Trophoblast cell (in vitro differentiated cells and primary cell): ENCODE data around the gene ADRA1B.

Source experiments
- DNase-seq, 2 donors: peaks; one replicate each; pipeline ENCODE4 v3.0.0-alpha.2; 2016
- H2AFZ ChIP-seq: 2 replicates; pipeline ENCODE4 v1.6.1; 2013; ENCODE audit warnings: low read length, moderate library complexity, mild to moderate bottlenecking; ENCODE audit not compliant: insufficient read depth, poor library complexity
- H2AK5ac ChIP-seq: 2 replicates; pipeline ENCODE4 v1.6.1; 2013; ENCODE audit warnings: mild to moderate bottlenecking, low read length
- H2BK120ac ChIP-seq: 2 replicates; pipeline ENCODE4 v1.6.1; 2013; ENCODE audit warnings: low read length, mild to moderate bottlenecking, moderate library complexity; ENCODE audit not compliant: insufficient read depth, poor library complexity
- H2BK12ac ChIP-seq: 2 replicates; pipeline ENCODE4 v1.6.1; 2013; ENCODE audit warnings: mild to moderate bottlenecking, low read length, moderate library complexity
- H2BK5ac ChIP-seq: 2 replicates; pipeline ENCODE4 v1.6.1; 2013; ENCODE audit warnings: low read length, low read depth, moderate library complexity, mild to moderate bottlenecking; ENCODE audit not compliant: poor library complexity
- H3K14ac ChIP-seq: 2 replicates; pipeline ENCODE4 v1.6.1; 2013; ENCODE audit warnings: mild to moderate bottlenecking, low read length
- H3K18ac ChIP-seq: 2 replicates; pipeline ENCODE4 v1.6.1; 2013; ENCODE audit warnings: mild to moderate bottlenecking, low read length
- H3K23ac ChIP-seq: 2 replicates; pipeline ENCODE4 v1.6.1; 2013; ENCODE audit warnings: low read length
- H3K27ac ChIP-seq: 2 replicates; pipeline ENCODE4 v1.5.1; 2013; ENCODE audit warnings: low read depth, mild to moderate bottlenecking, inconsistent platforms, low read length, moderate library complexity
- H3K27me3 ChIP-seq: 2 replicates; pipeline ENCODE4 v1.6.1; 2013; ENCODE audit warnings: inconsistent platforms, mild to moderate bottlenecking, low read length, moderate library complexity; ENCODE audit not compliant: insufficient read depth
- H3K36me3 ChIP-seq, 2 experiments: 1 replicate in 1 of 2; 2 replicates in 1 of 2; pipeline ENCODE4 v1.6.1; 2013; ENCODE audit warnings: low read length in 2 of 2, mild to moderate bottlenecking in 2 of 2, moderate library complexity in 1 of 2; ENCODE audit not compliant: insufficient read depth in 2 of 2, control insufficient read depth in 1 of 2
- H3K4ac ChIP-seq: 2 replicates; pipeline ENCODE4 v1.6.1; 2013; ENCODE audit warnings: low read depth, mild to moderate bottlenecking, low read length, moderate library complexity
- H3K4me1 ChIP-seq, 2 experiments: 1 replicate in 1 of 2; 2 replicates in 1 of 2; pipeline ENCODE4 v1.6.1; 2013; ENCODE audit warnings: low read length in 2 of 2, mild to moderate bottlenecking in 2 of 2, moderate library complexity in 1 of 2; ENCODE audit not compliant: insufficient read depth in 2 of 2, control insufficient read depth in 1 of 2
- H3K4me2 ChIP-seq: 2 replicates; pipeline ENCODE4 v1.6.1; 2013; ENCODE audit warnings: inconsistent platforms, mild to moderate bottlenecking, low read length, moderate library complexity
- H3K4me3 ChIP-seq: 2 replicates; pipeline ENCODE4 v1.5.1; 2013; ENCODE audit warnings: mild to moderate bottlenecking, low read depth, low read length, inconsistent platforms
- H3K79me1 ChIP-seq: one replicate; pipeline ENCODE4 v1.6.1; 2013; ENCODE audit warnings: low read length
- H3K79me2 ChIP-seq: 2 replicates; pipeline ENCODE4 v1.6.1; 2013; ENCODE audit warnings: low read length, mild to moderate bottlenecking; ENCODE audit not compliant: control insufficient read depth, insufficient read depth, poor library complexity
- H3K9ac ChIP-seq: 2 replicates; pipeline ENCODE4 v1.6.1; 2013; ENCODE audit warnings: mild to moderate bottlenecking, low read length
- H3K9me3 ChIP-seq: 2 replicates; pipeline ENCODE4 v1.6.1; 2013; ENCODE audit warnings: low read depth, mild to moderate bottlenecking, control low read depth, inconsistent platforms, low read length; ENCODE audit not compliant: insufficient read depth
- H4K12ac ChIP-seq: 2 replicates; pipeline ENCODE4 v1.6.1; 2013; ENCODE audit warnings: low read depth, mild to moderate bottlenecking, low read length, moderate library complexity
- H4K8ac ChIP-seq: 2 replicates; pipeline ENCODE4 v1.6.1; 2013; ENCODE audit warnings: low read depth, mild to moderate bottlenecking, low read length, moderate library complexity
- H4K91ac ChIP-seq: one replicate; pipeline ENCODE4 v1.6.1; 2013; ENCODE audit warnings: low read depth, mild to moderate bottlenecking, low read length, moderate library complexity
- WGBS: extraction: QIAGEN DNeasy Blood & Tissue Kit; methylation state at CpG from one replicate; pipeline ENCODE4 v1.1.7; 2013; ENCODE audit warnings: missing lambda C conversion rate; ENCODE audit not compliant: insufficient read length, insufficient coverage; ENCODE audit errors: extremely low coverage; 5-methylcytosine and 5-hydroxymethylcytosine counted together

The ADRA1B gene

GRCh38 chr5:159953609-159954008, 37.3 kb downstream of the ADRA1B start:
- Histone ChIP-seq H2BK12ac (no peak overlapping the region), H3K14ac (no peak overlapping the region)
- WGBS, result no CpG with 5 or more reads among the region's 3 CpGs

GRCh38 chr5:159955056-159955624, 38.9 kb downstream of the ADRA1B start:
- H3K27ac ChIP-seq, result no peak overlapping the region
- no peaks in the 10 kb centered on the region for H3K27me3 ChIP-seq
- H3K4me3 ChIP-seq, result no peak overlapping the region
- no peak overlapping the region for H4K8ac ChIP-seq
- H2BK5ac ChIP-seq, result no peak overlapping the region
- no peak overlapping the region for H3K18ac ChIP-seq
- no peak overlapping the region for H3K9ac ChIP-seq
- no peak overlapping the region for H4K12ac ChIP-seq
- H3K4ac ChIP-seq, result no peak overlapping the region
- no peak overlapping the region for H2AFZ ChIP-seq
- DNase-seq, result peak; percentile 54 to 79
- WGBS, result no CpG with 5 or more reads among the region's 6 CpGs
- no peaks in the 10 kb centered on the region for H3K79me2 ChIP-seq
- no peaks in the 10 kb centered on the region for H3K36me3 ChIP-seq
- H2BK12ac ChIP-seq, result no peak overlapping the region
- H2BK120ac ChIP-seq, result no peak overlapping the region
- peaks cover 2% of the 10 kb centered on the region for H3K9me3 ChIP-seq
- H3K23ac ChIP-seq, result no peak overlapping the region
- H3K4me1 ChIP-seq, result no peaks in the 10 kb centered on the region
- no peak overlapping the region for H3K14ac ChIP-seq
- H3K79me1 ChIP-seq, result no peaks in the 10 kb centered on the region
- no peak overlapping the region for H2AK5ac ChIP-seq
- H3K4me2 ChIP-seq, result no peak overlapping the region
- H4K91ac ChIP-seq, result no peak overlapping the region

More at GRCh38 chr5:159953609-159954008, 37.3 kb downstream of the ADRA1B start:
- Histone ChIP-seq H3K27ac (no peak overlapping the region), H3K27me3 (no peaks in the 10 kb centered on the region), H2BK5ac (no peak overlapping the region), H3K79me2 (no peaks in the 10 kb centered on the region), H2AK5ac (no peak overlapping the region), H3K4me1 (no peaks in the 10 kb centered on the region), H4K12ac (no peak overlapping the region), H2BK120ac (no peak overlapping the region), H3K9me3 (peaks cover 2% of the 10 kb centered on the region), H3K4me3 (no peak overlapping the region), H3K18ac (no peak overlapping the region), H4K8ac (no peak overlapping the region), H3K9ac (no peak overlapping the region), H3K79me1 (no peaks in the 10 kb centered on the region), H2AFZ (no peak overlapping the region), H3K4me2 (no peak overlapping the region), H4K91ac (no peak overlapping the region), H3K36me3 (no peaks in the 10 kb centered on the region), H3K23ac (no peak overlapping the region), H3K4ac (no peak overlapping the region)
- no peak for DNase-seq

GRCh38 chr5:159956074-159956473, 39.8 kb downstream of the ADRA1B start:
- H3K27ac ChIP-seq, result no peak overlapping the region
- no peak overlapping the region for H3K18ac ChIP-seq
- H3K4me1 ChIP-seq, result no peaks in the 10 kb centered on the region
- no peaks in the 10 kb centered on the region for H3K36me3 ChIP-seq
- WGBS, result no CpG with 5 or more reads among the region's 1 CpG
- no peaks in the 10 kb centered on the region for H3K27me3 ChIP-seq
- no peaks in the 10 kb centered on the region for H3K9me3 ChIP-seq
- H3K23ac ChIP-seq, result no peak overlapping the region
- no peak overlapping the region for H3K4me2 ChIP-seq
- no peaks in the 10 kb centered on the region for H3K79me2 ChIP-seq
- H3K4me3 ChIP-seq, result no peak overlapping the region
- H3K9ac ChIP-seq, result no peak overlapping the region
- no peak overlapping the region for H3K4ac ChIP-seq
- H3K14ac ChIP-seq, result no peak overlapping the region
- H2BK12ac ChIP-seq, result no peak overlapping the region
- H4K91ac ChIP-seq, result no peak overlapping the region
- H2BK5ac ChIP-seq, result no peak overlapping the region
- H4K8ac ChIP-seq, result no peak overlapping the region
- H2AK5ac ChIP-seq, result no peak overlapping the region
- H4K12ac ChIP-seq, result no peak overlapping the region
- H2BK120ac ChIP-seq, result no peak overlapping the region
- H3K79me1 ChIP-seq, result no peaks in the 10 kb centered on the region
- peak in 1 of 2 donors; percentile 68 for DNase-seq
- no peak overlapping the region for H2AFZ ChIP-seq

GRCh38 chr5:159961176-159962160, 45.2 kb downstream of the ADRA1B start:
- H3K27me3 ChIP-seq, result no peaks in the 10 kb centered on the region
- peaks cover 4 to 6% of the 10 kb centered on the region in 2 experiments for H3K4me1 ChIP-seq
- no peak overlapping the region for H2AFZ ChIP-seq
- H3K4me2 ChIP-seq, result no peak overlapping the region
- no peak overlapping the region for H4K12ac ChIP-seq
- no peak overlapping the region for H4K91ac ChIP-seq
- H3K79me2 ChIP-seq, result no peaks in the 10 kb centered on the region
- H3K9me3 ChIP-seq, result no peaks in the 10 kb centered on the region
- H3K4ac ChIP-seq, result no peak overlapping the region
- no peak overlapping the region for H3K4me3 ChIP-seq
- H3K14ac ChIP-seq, result no peak overlapping the region
- no peak overlapping the region for H3K9ac ChIP-seq
- no peaks in the 10 kb centered on the region for H3K36me3 ChIP-seq
- no peak overlapping the region for H3K18ac ChIP-seq
- no peak overlapping the region for H3K23ac ChIP-seq
- no peak overlapping the region for H2BK120ac ChIP-seq
- H4K8ac ChIP-seq, result no peak overlapping the region
- no peak overlapping the region for H2AK5ac ChIP-seq
- H3K27ac ChIP-seq, result no peak overlapping the region
- DNase-seq, result no peak
- H2BK5ac ChIP-seq, result no peak overlapping the region
- H3K79me1 ChIP-seq, result no peaks in the 10 kb centered on the region
- no CpG with 5 or more reads among the region's 8 CpGs for WGBS
- no peak overlapping the region for H2BK12ac ChIP-seq
